ENCODE data around the gene ATP7B. TPM values are rescaled to one million over a fixed set of nuclear protein-coding genes. Genes with fewer than 3 reads are reported as not detected.

The ATP7B gene
- total and polyA plus RNA-seq, 8 donors: 2.0 to 6.0 (median 2.6) TPM

DNA sequence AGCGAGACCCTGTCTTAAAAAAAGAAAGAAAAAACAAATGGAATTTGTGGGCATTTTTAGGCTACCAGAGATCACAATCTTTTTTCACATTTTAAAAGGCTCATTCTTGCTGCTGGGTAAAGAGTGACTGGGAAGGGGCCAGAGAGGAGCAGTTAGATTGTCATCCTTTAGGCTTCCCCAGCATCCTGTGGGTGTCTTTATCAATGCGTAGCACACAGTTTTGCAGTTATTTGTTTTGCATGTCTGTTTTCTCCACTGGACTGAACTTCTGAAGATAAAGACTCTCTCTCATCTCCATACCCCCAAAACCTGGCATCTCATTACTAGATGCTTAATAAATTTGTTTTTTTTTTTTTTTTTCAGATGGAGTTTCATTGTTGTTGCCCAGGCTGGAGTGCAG lies 11.1 kb upstream of the ATP7B start:
- Histone ChIP-seq H3K36me3 (peaks cover 0 to 10% (median 0%) of the 10 kb centered on the region in 3 donors), H3K4me3 (no peak overlapping the region), H3K27me3 (no peaks in the 10 kb centered on the region), H3K4me1 (peaks cover 0 to 18% (median 12%) of the 10 kb centered on the region in 3 donors), H3K9me3 (no peaks in the 10 kb centered on the region), H3K27ac (no peak overlapping the region)
- no peak for FAIRE-seq
- TF ChIP-seq CTCF (IDR thresholded peaks at IDR 0.05): no peak
- intact Hi-C loops (cut with DNase I): no loop called here
- ATAC-seq: no peak
- WGBS, 2 donors: 96 to 99% methylated on average over 2 of the region's 2 CpGs
- DNase-seq: no peak

DNA sequence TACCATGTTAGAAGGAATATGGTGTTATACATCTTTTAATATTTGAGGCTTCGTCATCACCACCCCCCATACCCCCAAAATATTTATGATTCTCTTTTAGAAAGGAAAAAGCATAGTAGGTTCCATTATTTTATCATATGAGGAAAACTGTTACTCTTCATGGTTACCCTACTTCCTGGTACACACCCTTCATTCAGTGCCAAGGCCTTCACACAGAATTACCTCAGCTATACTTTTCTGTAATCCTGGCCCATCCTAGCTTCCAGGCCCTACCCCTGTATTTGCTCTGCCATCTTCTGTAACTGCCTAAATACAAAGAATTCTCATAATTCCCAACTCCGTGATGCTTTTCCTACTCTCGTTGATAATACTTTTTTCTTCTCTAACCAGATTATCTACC lies 8.9 kb upstream of the ATP7B start:
- Histone ChIP-seq H3K4me3 (no peak overlapping the region), H3K36me3 (peaks cover 0 to 10% (median 0%) of the 10 kb centered on the region in 3 donors), H3K9me3 (no peaks in the 10 kb centered on the region), H3K4me1 (peaks cover 0 to 4% (median 3%) of the 10 kb centered on the region in 3 donors), H3K27ac (no peak overlapping the region), H3K27me3 (no peaks in the 10 kb centered on the region)
- FAIRE-seq (no peak), ATAC-seq (no peak), DNase-seq (no peak)
- 92 to 94% methylated on average over 3 of the region's 3 CpGs for WGBS, 2 donors
- no peak for TF ChIP-seq CTCF (IDR thresholded peaks at IDR 0.05)
- intact Hi-C loops (cut with DNase I): no loop called here

- Histone ChIP-seq H3K4me1 (peaks cover 7 to 8% (median 8%) of the 10 kb centered on the region in 3 donors), H3K36me3 (no peaks in the 10 kb centered on the region), H3K9me3 (no peaks in the 10 kb centered on the region), H3K27me3 (no peaks in the 10 kb centered on the region), H3K27ac (no peak overlapping the region), H3K4me3 (no peak overlapping the region)
- 96% methylated on average over 3 of the region's 3 CpGs for WGBS, 2 donors
- no peak for DNase-seq
- FAIRE-seq: no peak
- ATAC-seq: no peak
- TF ChIP-seq CTCF (IDR thresholded peaks at IDR 0.05): no peak
- intact Hi-C loops (cut with DNase I): no loop called here
Measured at GRCh38 chr13:52016296-52016695, 5.0 kb upstream of the ATP7B start.

- ATAC-seq: no peak
Measured at GRCh38 chr13:52012512-52012836, 1.2 kb upstream of the ATP7B start.

More at GRCh38 chr13:52012512-52012836, 1.2 kb upstream of the ATP7B start:
- peak overlapping the region in 2 of 4 donors; percentile 28 to 50 for H3K27ac ChIP-seq
- H3K36me3 ChIP-seq: no peaks in the 10 kb centered on the region
- H3K27me3 ChIP-seq: no peaks in the 10 kb centered on the region
- TF ChIP-seq CTCF (IDR thresholded peaks at IDR 0.05): no peak
- FAIRE-seq: no peak
- no peaks in the 10 kb centered on the region for H3K9me3 ChIP-seq
- DNase-seq: no peak
- intact Hi-C loops (cut with DNase I): no loop called here
- peak overlapping the region; percentile 63 to 98 (median 82) for H3K4me3 ChIP-seq
- peaks cover 7 to 8% (median 8%) of the 10 kb centered on the region in 3 donors for H3K4me1 ChIP-seq
- 0% methylated on average over 8 of the region's 8 CpGs for WGBS, 2 donors

Measured in pancreas (tissue), 10 donors.